GM23338 (cell line): ENCODE results near the gene CAMSAP1. TPM values are rescaled to one million over a fixed set of nuclear protein-coding genes. Genes with fewer than 3 reads are reported as not detected.

Source experiments
- ATAC-seq: fragments of 200-7000 bp; cut with Tn5 transposase; 3 replicates; pipeline ENCODE4 v1.9.1; 2020
- DNase-seq: peaks from one replicate; pipeline ENCODE4 v3.0.0-alpha.2; 2015; ENCODE audit warnings: low spot score
- H2AFZ ChIP-seq: fragments of 200-600 bp; sonication (generic); 2 replicates; pipeline ENCODE4 v1.8.0; 2016; ENCODE audit warnings: antibody characterized with exemption, mild to moderate bottlenecking, moderate library complexity
- H3F3A ChIP-seq: fragments of 200-600 bp; sonication (generic); replicated peaks from 2 replicates; pipeline ENCODE4 v1.8.0; 2017; ENCODE audit warnings: antibody characterized with exemption, mixed run types, low read depth
- H3K27ac ChIP-seq: fragments of 200-600 bp; sonication (generic); 2 replicates; pipeline ENCODE4 v1.6.1; 2016; ENCODE audit warnings: low read depth
- H3K27me3 ChIP-seq: fragments of 200-600 bp; sonication (generic); 2 replicates; pipeline ENCODE4 v1.8.0; 2016; ENCODE audit warnings: mild to moderate bottlenecking, mixed run types, moderate library complexity; ENCODE audit not compliant: insufficient read depth
- H3K36me3 ChIP-seq: fragments of 200-600 bp; sonication (generic); 2 replicates; pipeline ENCODE4 v1.8.0; 2016; ENCODE audit warnings: mild to moderate bottlenecking; ENCODE audit not compliant: insufficient read depth
- H3K4me1 ChIP-seq: fragments of 200-600 bp; sonication (generic); 2 replicates; pipeline ENCODE4 v1.8.0; 2016; ENCODE audit warnings: mild to moderate bottlenecking, moderate library complexity; ENCODE audit not compliant: insufficient read depth
- H3K4me2 ChIP-seq: fragments of 200-600 bp; sonication (generic); 2 replicates; pipeline ENCODE4 v1.7.1; 2017; ENCODE audit warnings: mixed run types
- H3K4me3 ChIP-seq: fragments of 200-600 bp; sonication (generic); 2 replicates; pipeline ENCODE4 v1.6.1; 2016; ENCODE audit warnings: mixed run types
- H3K79me2 ChIP-seq: fragments of 200-600 bp; sonication (generic); replicated peaks from 2 replicates; pipeline ENCODE4 v1.8.0; 2017; ENCODE audit warnings: mild to moderate bottlenecking; ENCODE audit not compliant: insufficient read depth
- H3K9me2 ChIP-seq: fragments of 200-600 bp; sonication (generic); 2 replicates; pipeline ENCODE4 v1.8.0; 2017; ENCODE audit not compliant: insufficient read depth
- H4K20me1 ChIP-seq: fragments of 200-600 bp; sonication (generic); replicated peaks from 2 replicates; pipeline ENCODE4 v1.8.0; 2017; ENCODE audit warnings: mild to moderate bottlenecking; ENCODE audit not compliant: insufficient read depth
- H3K27ac Mint-ChIP-seq: 2 replicates; pipeline ENCODE4 v1.8.0; 2020; ENCODE audit warnings: inconsistent platforms, mild to moderate bottlenecking, moderate library complexity, mixed read lengths
- H3K27me3 Mint-ChIP-seq: 3 replicates; pipeline ENCODE4 v1.8.0; 2022; ENCODE audit warnings: low read depth, mild to moderate bottlenecking, moderate library complexity, mixed read lengths, inconsistent platforms; ENCODE audit not compliant: insufficient read depth, poor library complexity
- H3K36me3 Mint-ChIP-seq: 3 replicates; pipeline ENCODE4 v1.8.0; 2021; ENCODE audit warnings: low read depth, mild to moderate bottlenecking, inconsistent platforms, moderate library complexity, mixed read lengths
- H3K4me1 Mint-ChIP-seq: 3 replicates; pipeline ENCODE4 v1.8.0; 2020; ENCODE audit warnings: mild to moderate bottlenecking, inconsistent platforms, mixed read lengths
- H3K4me3 Mint-ChIP-seq: 3 replicates; pipeline ENCODE4 v1.8.0; 2021; ENCODE audit warnings: moderate library complexity, mild to moderate bottlenecking, inconsistent platforms, mixed read lengths
- H3K9me3 Mint-ChIP-seq: 3 replicates; pipeline ENCODE4 v1.8.0; 2020; ENCODE audit warnings: moderate library complexity, mild to moderate bottlenecking, inconsistent platforms, mixed read lengths
- CREB1 ChIP-seq: fragments of 250-450 bp; sonication (Bioruptor Pico); IDR thresholded peaks from 2 replicates; pipeline ENCODE4 v1.5.0; 2020; ENCODE audit warnings: low read depth, mild to moderate bottlenecking, moderate library complexity
- EZH2 ChIP-seq: fragments of 200-600 bp; sonication (generic); IDR thresholded peaks from one replicate; pipeline ENCODE4 v1.8.0; 2017; ENCODE audit warnings: antibody characterized with exemption, mild to moderate bottlenecking, low read depth; ENCODE audit not compliant: unreplicated experiment
- EZH2phosphoT487 ChIP-seq: fragments of 200-600 bp; sonication (generic); IDR thresholded peaks from one replicate; pipeline ENCODE4 v1.8.1; 2018; ENCODE audit warnings: antibody characterized with exemption; ENCODE audit not compliant: unreplicated experiment
- JUNB ChIP-seq: IDR thresholded peaks from one replicate; pipeline ENCODE4 v1.6.1; 2016; ENCODE audit warnings: antibody characterized with exemption; ENCODE audit not compliant: unreplicated experiment
- NANOG ChIP-seq: IDR thresholded peaks from 2 replicates; pipeline ENCODE4 v1.6.1; 2016; ENCODE audit warnings: antibody characterized with exemption, borderline replicate concordance
- POLR2AphosphoS5 ChIP-seq: IDR thresholded peaks from 2 replicates; pipeline ENCODE4 v1.6.1; 2016; ENCODE audit warnings: antibody characterized with exemption, low read depth
- STAT1 ChIP-seq: IDR thresholded peaks from one replicate; pipeline ENCODE4 v1.6.1; 2016; ENCODE audit warnings: antibody characterized with exemption; ENCODE audit not compliant: unreplicated experiment
- ZNF114 ChIP-seq: fragments of 250-450 bp; sonication (Bioruptor Pico); IDR thresholded peaks from 2 replicates; pipeline ENCODE4 v1.5.0; 2020; ENCODE audit warnings: mild to moderate bottlenecking, moderate library complexity
- ZNF331 ChIP-seq: fragments of 250-450 bp; sonication (Bioruptor Pico); IDR thresholded peaks from 2 replicates; pipeline ENCODE4 v1.5.0; 2020; ENCODE audit warnings: low read depth, mild to moderate bottlenecking, moderate library complexity
- polyA plus RNA-seq: library from polyadenylated mRNA; unstranded; fragments of >200 nt; fragmentation: Nextera tagmentation; extraction: Ambion mirVana; gene quantifications from 2 replicates; pipeline ENCODE4 v1.2.1, GENCODE V29; 2016
- total RNA-seq: library from RNA; depleted of rRNA; stranded (reverse); fragments of >200 nt; shearing (Covaris generic); gene quantifications from 2 replicates; pipeline ENCODE4 v1.2.3, GENCODE V29; 2014
- TF ChIP-seq, protein P1 (sequence below), 2 experiments: fragments of 200-600 bp in 1 of 2; sonication (generic) in 1 of 2; conservative IDR thresholded peaks; 2 replicates each; pipeline versions ENCODE4 v1.5.1 to v1.6.1; 2016 to 2017; ENCODE audit warnings: antibody characterized with exemption in 2 of 2, low read depth in 2 of 2, mild to moderate bottlenecking in 2 of 2, moderate library complexity in 1 of 2
- TF ChIP-seq, protein P2 (sequence below): fragments of 250-450 bp; sonication (Bioruptor Pico); IDR thresholded peaks from 2 replicates; pipeline ENCODE4 v1.5.0; 2020; ENCODE audit warnings: mild to moderate bottlenecking, moderate library complexity
- TF ChIP-seq, protein P3 (sequence below): IDR thresholded peaks from one replicate; pipeline ENCODE4 v1.6.1; 2018; ENCODE audit warnings: antibody characterized with exemption; ENCODE audit not compliant: unreplicated experiment
- TF ChIP-seq, protein P4 (sequence below): IDR thresholded peaks from 2 replicates; pipeline ENCODE4 v1.6.1; 2016; ENCODE audit warnings: antibody characterized with exemption

CAMSAP1 gene
- total and polyA plus RNA-seq, 2 experiments from 2014 or later, result 6.9 to 75.4 TPM

DNA sequence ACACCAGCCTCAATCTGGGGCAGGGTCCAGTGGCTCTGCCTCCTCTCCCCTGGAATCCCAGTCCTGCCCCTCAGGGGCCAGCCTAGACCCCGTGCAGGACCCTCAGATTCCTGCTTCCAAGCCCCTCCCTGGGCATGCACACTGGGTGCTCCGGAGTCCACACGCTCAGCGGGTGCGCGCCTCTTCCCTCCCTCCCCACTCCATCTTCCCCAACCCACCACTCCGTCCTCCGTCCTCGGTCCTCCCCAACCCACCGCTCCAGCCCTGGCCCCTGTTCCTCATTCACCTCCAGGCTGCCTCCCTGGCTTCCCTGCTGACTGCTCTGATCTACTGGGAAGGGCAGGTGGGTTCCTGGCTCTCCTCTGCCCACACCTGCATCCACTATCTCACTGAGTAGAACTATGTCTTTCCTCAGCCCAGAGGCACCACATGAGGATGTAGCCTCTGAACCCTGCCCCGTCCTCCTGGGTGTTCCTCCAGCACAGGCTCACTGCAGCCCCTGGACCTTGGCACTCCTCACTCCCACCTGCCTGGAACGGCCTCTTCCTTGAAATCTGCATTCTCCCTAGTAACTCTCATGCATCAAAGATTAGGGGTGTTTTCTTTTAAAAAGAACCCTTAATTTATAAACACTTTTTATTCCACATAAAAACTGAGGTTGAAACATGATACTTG is 92.8 kb downstream of the CAMSAP1 start:
- H2AFZ ChIP-seq, result no peak overlapping the region
- no peak overlapping the region for H3K4me3 ChIP-seq
- Mint-ChIP-seq H3K36me3 (peaks cover 88% of the 10 kb centered on the region), H3K9me3 (no peaks in the 10 kb centered on the region), H3K4me3 (no peak overlapping the region), H3K27ac (no peak overlapping the region), H3K4me1 (peaks cover 3% of the 10 kb centered on the region; the same call in 1 of the 3 replicates), H3K27me3 (peaks cover 10% of the 10 kb centered on the region)
- no peak for ATAC-seq
- no peaks in the 10 kb centered on the region for H3K79me2 ChIP-seq
- H3K4me2 ChIP-seq, result no peak overlapping the region
- no peaks in the 10 kb centered on the region for H3K4me1 ChIP-seq
- H3K27me3 ChIP-seq, result no peaks in the 10 kb centered on the region
- peaks cover 16% of the 10 kb centered on the region; the same call in 1 of the 2 replicates for H3K36me3 ChIP-seq
- DNase-seq, result no peak
- TF ChIP-seq EZH2phosphoT487, result no peak
- no peak for TF ChIP-seq POLR2AphosphoS5
- TF ChIP-seq ZNF331 (CRISPR knock-in tag), result no peak
- TF ChIP-seq ZNF114 (CRISPR knock-in tag), result no peak
- TF ChIP-seq, protein P1, sequence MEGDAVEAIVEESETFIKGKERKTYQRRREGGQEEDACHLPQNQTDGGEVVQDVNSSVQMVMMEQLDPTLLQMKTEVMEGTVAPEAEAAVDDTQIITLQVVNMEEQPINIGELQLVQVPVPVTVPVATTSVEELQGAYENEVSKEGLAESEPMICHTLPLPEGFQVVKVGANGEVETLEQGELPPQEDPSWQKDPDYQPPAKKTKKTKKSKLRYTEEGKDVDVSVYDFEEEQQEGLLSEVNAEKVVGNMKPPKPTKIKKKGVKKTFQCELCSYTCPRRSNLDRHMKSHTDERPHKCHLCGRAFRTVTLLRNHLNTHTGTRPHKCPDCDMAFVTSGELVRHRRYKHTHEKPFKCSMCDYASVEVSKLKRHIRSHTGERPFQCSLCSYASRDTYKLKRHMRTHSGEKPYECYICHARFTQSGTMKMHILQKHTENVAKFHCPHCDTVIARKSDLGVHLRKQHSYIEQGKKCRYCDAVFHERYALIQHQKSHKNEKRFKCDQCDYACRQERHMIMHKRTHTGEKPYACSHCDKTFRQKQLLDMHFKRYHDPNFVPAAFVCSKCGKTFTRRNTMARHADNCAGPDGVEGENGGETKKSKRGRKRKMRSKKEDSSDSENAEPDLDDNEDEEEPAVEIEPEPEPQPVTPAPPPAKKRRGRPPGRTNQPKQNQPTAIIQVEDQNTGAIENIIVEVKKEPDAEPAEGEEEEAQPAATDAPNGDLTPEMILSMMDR (conservative IDR thresholded peaks at IDR 0.05; ENCODE audit: low read depth in 2 of 2), result no peak
- no peak for TF ChIP-seq CREB1 (CRISPR knock-in tag)
- TF ChIP-seq, protein P2, sequence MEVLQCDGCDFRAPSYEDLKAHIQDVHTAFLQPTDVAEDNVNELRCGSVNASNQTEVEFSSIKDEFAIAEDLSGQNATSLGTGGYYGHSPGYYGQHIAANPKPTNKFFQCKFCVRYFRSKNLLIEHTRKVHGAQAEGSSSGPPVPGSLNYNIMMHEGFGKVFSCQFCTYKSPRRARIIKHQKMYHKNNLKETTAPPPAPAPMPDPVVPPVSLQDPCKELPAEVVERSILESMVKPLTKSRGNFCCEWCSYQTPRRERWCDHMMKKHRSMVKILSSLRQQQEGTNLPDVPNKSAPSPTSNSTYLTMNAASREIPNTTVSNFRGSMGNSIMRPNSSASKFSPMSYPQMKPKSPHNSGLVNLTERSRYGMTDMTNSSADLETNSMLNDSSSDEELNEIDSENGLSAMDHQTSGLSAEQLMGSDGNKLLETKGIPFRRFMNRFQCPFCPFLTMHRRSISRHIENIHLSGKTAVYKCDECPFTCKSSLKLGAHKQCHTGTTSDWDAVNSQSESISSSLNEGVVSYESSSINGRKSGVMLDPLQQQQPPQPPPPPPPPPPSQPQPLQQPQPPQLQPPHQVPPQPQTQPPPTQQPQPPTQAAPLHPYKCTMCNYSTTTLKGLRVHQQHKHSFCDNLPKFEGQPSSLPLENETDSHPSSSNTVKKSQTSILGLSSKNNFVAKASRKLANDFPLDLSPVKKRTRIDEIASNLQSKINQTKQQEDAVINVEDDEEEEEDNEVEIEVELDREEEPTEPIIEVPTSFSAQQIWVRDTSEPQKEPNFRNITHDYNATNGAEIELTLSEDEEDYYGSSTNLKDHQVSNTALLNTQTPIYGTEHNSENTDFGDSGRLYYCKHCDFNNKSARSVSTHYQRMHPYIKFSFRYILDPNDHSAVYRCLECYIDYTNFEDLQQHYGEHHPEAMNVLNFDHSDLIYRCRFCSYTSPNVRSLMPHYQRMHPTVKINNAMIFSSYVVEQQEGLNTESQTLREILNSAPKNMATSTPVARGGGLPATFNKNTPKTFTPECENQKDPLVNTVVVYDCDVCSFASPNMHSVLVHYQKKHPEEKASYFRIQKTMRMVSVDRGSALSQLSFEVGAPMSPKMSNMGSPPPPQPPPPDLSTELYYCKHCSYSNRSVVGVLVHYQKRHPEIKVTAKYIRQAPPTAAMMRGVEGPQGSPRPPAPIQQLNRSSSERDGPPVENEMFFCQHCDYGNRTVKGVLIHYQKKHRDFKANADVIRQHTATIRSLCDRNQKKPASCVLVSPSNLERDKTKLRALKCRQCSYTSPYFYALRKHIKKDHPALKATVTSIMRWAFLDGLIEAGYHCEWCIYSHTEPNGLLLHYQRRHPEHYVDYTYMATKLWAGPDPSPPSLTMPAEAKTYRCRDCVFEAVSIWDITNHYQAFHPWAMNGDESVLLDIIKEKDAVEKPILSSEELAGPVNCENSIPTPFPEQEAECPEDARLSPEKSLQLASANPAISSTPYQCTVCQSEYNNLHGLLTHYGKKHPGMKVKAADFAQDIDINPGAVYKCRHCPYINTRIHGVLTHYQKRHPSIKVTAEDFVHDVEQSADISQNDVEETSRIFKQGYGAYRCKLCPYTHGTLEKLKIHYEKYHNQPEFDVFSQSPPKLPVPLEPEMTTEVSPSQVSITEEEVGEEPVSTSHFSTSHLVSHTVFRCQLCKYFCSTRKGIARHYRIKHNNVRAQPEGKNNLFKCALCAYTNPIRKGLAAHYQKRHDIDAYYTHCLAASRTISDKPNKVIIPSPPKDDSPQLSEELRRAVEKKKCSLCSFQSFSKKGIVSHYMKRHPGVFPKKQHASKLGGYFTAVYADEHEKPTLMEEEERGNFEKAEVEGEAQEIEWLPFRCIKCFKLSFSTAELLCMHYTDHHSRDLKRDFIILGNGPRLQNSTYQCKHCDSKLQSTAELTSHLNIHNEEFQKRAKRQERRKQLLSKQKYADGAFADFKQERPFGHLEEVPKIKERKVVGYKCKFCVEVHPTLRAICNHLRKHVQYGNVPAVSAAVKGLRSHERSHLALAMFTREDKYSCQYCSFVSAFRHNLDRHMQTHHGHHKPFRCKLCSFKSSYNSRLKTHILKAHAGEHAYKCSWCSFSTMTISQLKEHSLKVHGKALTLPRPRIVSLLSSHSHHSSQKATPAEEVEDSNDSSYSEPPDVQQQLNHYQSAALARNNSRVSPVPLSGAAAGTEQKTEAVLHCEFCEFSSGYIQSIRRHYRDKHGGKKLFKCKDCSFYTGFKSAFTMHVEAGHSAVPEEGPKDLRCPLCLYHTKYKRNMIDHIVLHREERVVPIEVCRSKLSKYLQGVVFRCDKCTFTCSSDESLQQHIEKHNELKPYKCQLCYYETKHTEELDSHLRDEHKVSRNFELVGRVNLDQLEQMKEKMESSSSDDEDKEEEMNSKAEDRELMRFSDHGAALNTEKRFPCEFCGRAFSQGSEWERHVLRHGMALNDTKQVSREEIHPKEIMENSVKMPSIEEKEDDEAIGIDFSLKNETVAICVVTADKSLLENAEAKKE (CRISPR knock-in tag), result no peak
- TF ChIP-seq, protein P3, sequence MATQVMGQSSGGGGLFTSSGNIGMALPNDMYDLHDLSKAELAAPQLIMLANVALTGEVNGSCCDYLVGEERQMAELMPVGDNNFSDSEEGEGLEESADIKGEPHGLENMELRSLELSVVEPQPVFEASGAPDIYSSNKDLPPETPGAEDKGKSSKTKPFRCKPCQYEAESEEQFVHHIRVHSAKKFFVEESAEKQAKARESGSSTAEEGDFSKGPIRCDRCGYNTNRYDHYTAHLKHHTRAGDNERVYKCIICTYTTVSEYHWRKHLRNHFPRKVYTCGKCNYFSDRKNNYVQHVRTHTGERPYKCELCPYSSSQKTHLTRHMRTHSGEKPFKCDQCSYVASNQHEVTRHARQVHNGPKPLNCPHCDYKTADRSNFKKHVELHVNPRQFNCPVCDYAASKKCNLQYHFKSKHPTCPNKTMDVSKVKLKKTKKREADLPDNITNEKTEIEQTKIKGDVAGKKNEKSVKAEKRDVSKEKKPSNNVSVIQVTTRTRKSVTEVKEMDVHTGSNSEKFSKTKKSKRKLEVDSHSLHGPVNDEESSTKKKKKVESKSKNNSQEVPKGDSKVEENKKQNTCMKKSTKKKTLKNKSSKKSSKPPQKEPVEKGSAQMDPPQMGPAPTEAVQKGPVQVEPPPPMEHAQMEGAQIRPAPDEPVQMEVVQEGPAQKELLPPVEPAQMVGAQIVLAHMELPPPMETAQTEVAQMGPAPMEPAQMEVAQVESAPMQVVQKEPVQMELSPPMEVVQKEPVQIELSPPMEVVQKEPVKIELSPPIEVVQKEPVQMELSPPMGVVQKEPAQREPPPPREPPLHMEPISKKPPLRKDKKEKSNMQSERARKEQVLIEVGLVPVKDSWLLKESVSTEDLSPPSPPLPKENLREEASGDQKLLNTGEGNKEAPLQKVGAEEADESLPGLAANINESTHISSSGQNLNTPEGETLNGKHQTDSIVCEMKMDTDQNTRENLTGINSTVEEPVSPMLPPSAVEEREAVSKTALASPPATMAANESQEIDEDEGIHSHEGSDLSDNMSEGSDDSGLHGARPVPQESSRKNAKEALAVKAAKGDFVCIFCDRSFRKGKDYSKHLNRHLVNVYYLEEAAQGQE, result no peak
- no peak for TF ChIP-seq EZH2
- TF ChIP-seq STAT1, result no peak
- TF ChIP-seq, protein P4, sequence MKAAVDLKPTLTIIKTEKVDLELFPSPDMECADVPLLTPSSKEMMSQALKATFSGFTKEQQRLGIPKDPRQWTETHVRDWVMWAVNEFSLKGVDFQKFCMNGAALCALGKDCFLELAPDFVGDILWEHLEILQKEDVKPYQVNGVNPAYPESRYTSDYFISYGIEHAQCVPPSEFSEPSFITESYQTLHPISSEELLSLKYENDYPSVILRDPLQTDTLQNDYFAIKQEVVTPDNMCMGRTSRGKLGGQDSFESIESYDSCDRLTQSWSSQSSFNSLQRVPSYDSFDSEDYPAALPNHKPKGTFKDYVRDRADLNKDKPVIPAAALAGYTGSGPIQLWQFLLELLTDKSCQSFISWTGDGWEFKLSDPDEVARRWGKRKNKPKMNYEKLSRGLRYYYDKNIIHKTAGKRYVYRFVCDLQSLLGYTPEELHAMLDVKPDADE, result no peak
- no peak for TF ChIP-seq NANOG
- TF ChIP-seq JUNB, result no peak
- no peaks in the 10 kb centered on the region for H3F3A ChIP-seq
- peaks cover 7% of the 10 kb centered on the region for H4K20me1 ChIP-seq
- no peaks in the 10 kb centered on the region for H3K9me2 ChIP-seq
- H3K27ac ChIP-seq, result no peak overlapping the region
